Mesenchymal stem cell (in vitro differentiated cells and primary cell): Measurements from ENCODE around the gene MRPS24.
"Not testable (repeated sequence)": the region's sequence is repeated elsewhere in the genome, so short reads cannot be mapped to it uniquely, and the experiment has no call there.

ENCODE experiments used
- DNase-seq: peaks from one replicate; pipeline ENCODE4 v3.0.0-alpha.2; 2013
- H2AFZ ChIP-seq: one replicate; pipeline ENCODE4 v1.6.1; 2013; ENCODE audit warnings: low read depth, mild to moderate bottlenecking, control low read depth, inconsistent platforms, low read length, moderate library complexity
- H2AK5ac ChIP-seq: 2 replicates; pipeline ENCODE4 v1.6.1; 2013; ENCODE audit warnings: low read length, moderate library complexity, mild to moderate bottlenecking, inconsistent platforms; ENCODE audit not compliant: severe bottlenecking
- H2BK120ac ChIP-seq: one replicate; pipeline ENCODE4 v1.6.1; 2013; ENCODE audit warnings: low read depth, mild to moderate bottlenecking, inconsistent platforms, low read length, moderate library complexity
- H2BK12ac ChIP-seq, 2 experiments: one replicate each; pipeline ENCODE4 v1.6.1; 2013; ENCODE audit warnings: inconsistent platforms in 2 of 2, low read length in 2 of 2, mild to moderate bottlenecking in 2 of 2, moderate library complexity in 2 of 2, control low read depth in 1 of 2
- H2BK15ac ChIP-seq: one replicate; pipeline ENCODE4 v1.6.1; 2013; ENCODE audit warnings: mild to moderate bottlenecking, low read depth, inconsistent platforms; ENCODE audit not compliant: poor library complexity, severe bottlenecking
- H2BK5ac ChIP-seq: 2 replicates; pipeline ENCODE4 v1.6.1; 2013; ENCODE audit warnings: low read depth, mild to moderate bottlenecking, low read length, control low read depth, inconsistent platforms; ENCODE audit not compliant: poor library complexity, severe bottlenecking
- H3K14ac ChIP-seq, 2 experiments: one replicate each; pipeline ENCODE4 v1.6.1; 2013; ENCODE audit warnings: inconsistent platforms in 2 of 2, low read length in 2 of 2, control low read depth in 1 of 2, mild to moderate bottlenecking in 1 of 2, moderate library complexity in 1 of 2
- H3K18ac ChIP-seq, 2 experiments: one replicate each; pipeline ENCODE4 v1.6.1; 2013; ENCODE audit warnings: inconsistent platforms in 2 of 2, low read length in 2 of 2, control low read depth in 1 of 2, low read depth in 1 of 2, mild to moderate bottlenecking in 1 of 2
- H3K23ac ChIP-seq, 2 experiments: one replicate each; pipeline ENCODE4 v1.6.1; 2013; ENCODE audit warnings: inconsistent platforms in 2 of 2, low read length in 2 of 2, mild to moderate bottlenecking in 2 of 2, moderate library complexity in 2 of 2, control low read depth in 1 of 2
- H3K27ac ChIP-seq: 2 replicates; pipeline ENCODE4 v1.5.1; 2013; ENCODE audit warnings: mild to moderate bottlenecking, moderate library complexity, low read length, control low read depth, inconsistent platforms; ENCODE audit not compliant: poor library complexity, severe bottlenecking
- H3K27me3 ChIP-seq, 2 experiments: 2 replicates each; pipeline versions ENCODE4 v1.6.1 to v1.7.0; 2013; ENCODE audit warnings: low read length in 2 of 2, mild to moderate bottlenecking in 2 of 2, moderate library complexity in 2 of 2, control low read depth in 1 of 2, inconsistent platforms in 1 of 2; ENCODE audit not compliant: control insufficient read depth in 1 of 2, insufficient read depth in 1 of 2
- H3K36me3 ChIP-seq, 2 experiments: 2 replicates each; pipeline versions ENCODE4 v1.6.1 to v1.7.0; 2013; ENCODE audit warnings: low read length in 2 of 2, control low read depth in 1 of 2, inconsistent platforms in 1 of 2, low read depth in 1 of 2, mild to moderate bottlenecking in 1 of 2; ENCODE audit not compliant: insufficient read depth in 2 of 2, control insufficient read depth in 1 of 2
- H3K4ac ChIP-seq, 2 experiments: one replicate each; pipeline ENCODE4 v1.6.1; 2013; ENCODE audit warnings: inconsistent platforms in 2 of 2, low read length in 2 of 2, mild to moderate bottlenecking in 2 of 2, moderate library complexity in 2 of 2, control low read depth in 1 of 2, low read depth in 1 of 2
- H3K4me1 ChIP-seq: 2 replicates; pipeline ENCODE4 v1.6.1; 2013; ENCODE audit warnings: low read depth, low read length, control low read depth; ENCODE audit not compliant: control insufficient read depth, insufficient read depth
- H3K4me2 ChIP-seq: 2 replicates; pipeline ENCODE4 v1.6.1; 2013; ENCODE audit warnings: low read length, mild to moderate bottlenecking, inconsistent platforms; ENCODE audit not compliant: poor library complexity, severe bottlenecking
- H3K4me3 ChIP-seq, 2 experiments: 2 replicates each; pipeline versions ENCODE4 v1.5.1 to v1.7.0; 2013; ENCODE audit warnings: low read length in 2 of 2, mild to moderate bottlenecking in 2 of 2, control low read depth in 1 of 2, low read depth in 1 of 2; ENCODE audit not compliant: insufficient read depth in 1 of 2
- H3K79me1 ChIP-seq: replicated peaks from 2 replicates; pipeline ENCODE4 v1.6.1; 2013; ENCODE audit warnings: mild to moderate bottlenecking, control low read depth, low read length, inconsistent platforms; ENCODE audit not compliant: poor library complexity, severe bottlenecking
- H3K9ac ChIP-seq: 2 replicates; pipeline ENCODE4 v1.7.0; 2013; ENCODE audit warnings: mild to moderate bottlenecking, low read length, moderate library complexity
- H3K9me3 ChIP-seq: 2 replicates; pipeline ENCODE4 v1.7.0; 2013; ENCODE audit warnings: mild to moderate bottlenecking, low read length; ENCODE audit not compliant: control insufficient read depth
- H4K8ac ChIP-seq: one replicate; pipeline ENCODE4 v1.6.1; 2013; ENCODE audit warnings: inconsistent platforms, mild to moderate bottlenecking, low read length, moderate library complexity
- H4K91ac ChIP-seq: one replicate; pipeline ENCODE4 v1.6.1; 2013; ENCODE audit warnings: mild to moderate bottlenecking, low read length, inconsistent platforms
- WGBS: methylation state at CpG from one replicate; pipeline ENCODE4 v1.1.7; 2013; ENCODE audit warnings: mixed read lengths; 5-methylcytosine and 5-hydroxymethylcytosine counted together

Gene MRPS24

GRCh38 chr7:43824963-43825362, 44.4 kb downstream of the MRPS24 start:
- H2BK12ac ChIP-seq, result no peak overlapping the region
- H2BK5ac ChIP-seq, result no peak overlapping the region
- H3K4me2 ChIP-seq, result no peak overlapping the region
- H3K23ac ChIP-seq, result no peak overlapping the region
- H3K9me3 ChIP-seq, result no peaks in the 10 kb centered on the region
- H3K36me3 ChIP-seq, result no peaks in the 10 kb centered on the region
- no peak overlapping the region for H3K18ac ChIP-seq
- H3K4me1 ChIP-seq, result peaks cover 1% of the 10 kb centered on the region
- no peak overlapping the region for H3K4me3 ChIP-seq
- H3K14ac ChIP-seq, result no peak overlapping the region
- no peak overlapping the region for H4K91ac ChIP-seq
- DNase-seq, result no peak
- H3K9ac ChIP-seq, result no peak overlapping the region
- H2BK15ac ChIP-seq, result no peak overlapping the region
- no peak overlapping the region for H3K4ac ChIP-seq
- H3K27ac ChIP-seq, result no peak overlapping the region
- H4K8ac ChIP-seq, result no peak overlapping the region
- no peak overlapping the region for H2AFZ ChIP-seq
- no peak overlapping the region for H2BK120ac ChIP-seq
- no peaks in the 10 kb centered on the region for H3K79me1 ChIP-seq
- H2AK5ac ChIP-seq, result no peak overlapping the region
- peaks cover 24 to 42% of the 10 kb centered on the region in 2 experiments for H3K27me3 ChIP-seq
- 86% methylated on average over 1 of the region's 1 CpG for WGBS

- not testable (repeated sequence) for H3K4me3 ChIP-seq, H2BK12ac ChIP-seq, H3K9ac ChIP-seq, H3K4me1 ChIP-seq, H3K23ac ChIP-seq, H3K27ac ChIP-seq, H3K4ac ChIP-seq, H2BK15ac ChIP-seq, H2BK120ac ChIP-seq, H3K14ac ChIP-seq, H3K79me1 ChIP-seq, H2AFZ ChIP-seq, H3K36me3 ChIP-seq, DNase-seq, H3K18ac ChIP-seq, H3K4me2 ChIP-seq, H2BK5ac ChIP-seq, H3K9me3 ChIP-seq, H4K91ac ChIP-seq, H4K8ac ChIP-seq, H2AK5ac ChIP-seq
- peaks cover 24 to 42% of the 10 kb centered on the region in 2 experiments for H3K27me3 ChIP-seq
- 91% methylated on average over 11 of the region's 12 CpGs for WGBS
These were observed 44.8 kb downstream of the MRPS24 start for GRCh38 chr7:43824513-43824912.

DNA sequence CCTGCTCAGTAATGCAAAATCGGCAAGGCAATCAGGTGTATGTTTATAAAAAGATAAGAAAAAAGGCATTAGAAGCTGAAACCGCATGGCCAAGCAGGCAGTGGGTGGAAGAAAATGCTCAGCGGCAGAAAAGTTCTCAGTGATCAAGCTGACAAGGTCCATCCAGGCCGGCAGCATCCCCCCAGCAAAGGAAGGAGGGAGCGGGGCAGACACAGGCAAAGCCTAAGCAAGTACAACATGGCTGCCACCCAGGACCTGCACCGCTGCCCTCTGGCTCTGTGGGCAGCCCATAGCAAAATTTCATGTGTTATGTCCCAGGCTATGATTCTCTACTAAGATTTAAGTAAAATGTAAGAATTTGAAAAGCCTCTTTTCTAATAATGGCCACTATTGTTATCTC, 45.4 kb downstream of the MRPS24 start:
- no peak for DNase-seq
- H4K91ac ChIP-seq, result no peak overlapping the region
- H3K9me3 ChIP-seq, result no peaks in the 10 kb centered on the region
- H2BK12ac ChIP-seq, result no peak overlapping the region
- H3K27ac ChIP-seq, result no peak overlapping the region
- H2BK5ac ChIP-seq, result no peak overlapping the region
- H3K4me3 ChIP-seq, result no peak overlapping the region
- peaks cover 24 to 38% of the 10 kb centered on the region in 2 experiments for H3K27me3 ChIP-seq
- no peak overlapping the region for H3K4me2 ChIP-seq
- H3K9ac ChIP-seq, result no peak overlapping the region
- H2BK120ac ChIP-seq, result no peak overlapping the region
- H3K36me3 ChIP-seq, result no peaks in the 10 kb centered on the region
- H3K18ac ChIP-seq, result no peak overlapping the region
- H3K14ac ChIP-seq, result no peak overlapping the region
- H2AFZ ChIP-seq, result no peak overlapping the region
- no peak overlapping the region for H3K4ac ChIP-seq
- H2AK5ac ChIP-seq, result no peak overlapping the region
- no peak overlapping the region for H4K8ac ChIP-seq
- no peak overlapping the region for H3K23ac ChIP-seq
- no peaks in the 10 kb centered on the region for H3K79me1 ChIP-seq
- H3K4me1 ChIP-seq, result peaks cover 1% of the 10 kb centered on the region
- H2BK15ac ChIP-seq, result no peak overlapping the region
- WGBS, result 86% methylated on average over 5 of the region's 6 CpGs

GRCh38 chr7:43823425-43823824, 45.9 kb downstream of the MRPS24 start:
- not testable (repeated sequence) for H2BK12ac ChIP-seq, H2BK5ac ChIP-seq, H2BK15ac ChIP-seq, H3K4me3 ChIP-seq, H3K9ac ChIP-seq, H3K27ac ChIP-seq, H4K91ac ChIP-seq, H3K36me3 ChIP-seq, H3K4me1 ChIP-seq, H3K4ac ChIP-seq, DNase-seq, H3K14ac ChIP-seq, H2BK120ac ChIP-seq, H4K8ac ChIP-seq, H3K9me3 ChIP-seq, H3K79me1 ChIP-seq, H2AFZ ChIP-seq, H3K23ac ChIP-seq, H2AK5ac ChIP-seq, H3K4me2 ChIP-seq, H3K18ac ChIP-seq
- H3K27me3 ChIP-seq, result peaks cover 24 to 33% of the 10 kb centered on the region in 2 experiments
- 93% methylated on average over 7 of the region's 7 CpGs for WGBS
